ENCODE data around the gene SLC26A9.

The SLC26A9 gene

DNA sequence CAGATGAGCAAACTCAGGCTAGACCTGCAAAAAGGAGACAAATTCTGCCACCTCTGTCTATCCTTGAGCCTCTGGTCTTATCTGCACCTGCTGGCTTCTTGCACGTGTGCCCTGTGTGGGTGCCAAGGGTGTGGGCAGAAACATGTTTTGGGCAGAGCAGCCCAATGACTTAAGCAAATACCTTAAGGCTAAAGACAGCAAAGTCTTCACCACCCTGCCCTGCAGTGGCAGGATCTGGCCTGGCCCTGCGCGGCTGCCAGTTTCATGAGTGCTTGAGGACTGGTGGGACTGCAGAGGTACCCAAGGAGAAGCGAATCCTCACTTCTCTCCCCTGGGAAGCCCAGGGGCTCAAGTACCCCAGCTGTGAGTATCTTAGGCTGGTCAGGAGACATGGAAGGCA lies 3.8 kb upstream of the SLC26A9 start:
- Histone ChIP-seq H3K27me3 (ENCODE audit: insufficient read depth, poor library complexity, severe bottlenecking) (peaks cover 9% of the 10 kb centered on the region), H3K4me3 (replicated peaks; ENCODE audit: insufficient read depth, low read length) (no peak overlapping the region), H3K27ac (replicated peaks) (no peak overlapping the region)
- TF ChIP-seq, protein P1, sequence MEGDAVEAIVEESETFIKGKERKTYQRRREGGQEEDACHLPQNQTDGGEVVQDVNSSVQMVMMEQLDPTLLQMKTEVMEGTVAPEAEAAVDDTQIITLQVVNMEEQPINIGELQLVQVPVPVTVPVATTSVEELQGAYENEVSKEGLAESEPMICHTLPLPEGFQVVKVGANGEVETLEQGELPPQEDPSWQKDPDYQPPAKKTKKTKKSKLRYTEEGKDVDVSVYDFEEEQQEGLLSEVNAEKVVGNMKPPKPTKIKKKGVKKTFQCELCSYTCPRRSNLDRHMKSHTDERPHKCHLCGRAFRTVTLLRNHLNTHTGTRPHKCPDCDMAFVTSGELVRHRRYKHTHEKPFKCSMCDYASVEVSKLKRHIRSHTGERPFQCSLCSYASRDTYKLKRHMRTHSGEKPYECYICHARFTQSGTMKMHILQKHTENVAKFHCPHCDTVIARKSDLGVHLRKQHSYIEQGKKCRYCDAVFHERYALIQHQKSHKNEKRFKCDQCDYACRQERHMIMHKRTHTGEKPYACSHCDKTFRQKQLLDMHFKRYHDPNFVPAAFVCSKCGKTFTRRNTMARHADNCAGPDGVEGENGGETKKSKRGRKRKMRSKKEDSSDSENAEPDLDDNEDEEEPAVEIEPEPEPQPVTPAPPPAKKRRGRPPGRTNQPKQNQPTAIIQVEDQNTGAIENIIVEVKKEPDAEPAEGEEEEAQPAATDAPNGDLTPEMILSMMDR (IDR thresholded peaks at IDR 0.05; ENCODE audit: insufficient read depth, low read length): no peak
- TF ChIP-seq GABPA (IDR thresholded peaks at IDR 0.05; ENCODE audit: low read depth): no peak
- TF ChIP-seq, protein P2, sequence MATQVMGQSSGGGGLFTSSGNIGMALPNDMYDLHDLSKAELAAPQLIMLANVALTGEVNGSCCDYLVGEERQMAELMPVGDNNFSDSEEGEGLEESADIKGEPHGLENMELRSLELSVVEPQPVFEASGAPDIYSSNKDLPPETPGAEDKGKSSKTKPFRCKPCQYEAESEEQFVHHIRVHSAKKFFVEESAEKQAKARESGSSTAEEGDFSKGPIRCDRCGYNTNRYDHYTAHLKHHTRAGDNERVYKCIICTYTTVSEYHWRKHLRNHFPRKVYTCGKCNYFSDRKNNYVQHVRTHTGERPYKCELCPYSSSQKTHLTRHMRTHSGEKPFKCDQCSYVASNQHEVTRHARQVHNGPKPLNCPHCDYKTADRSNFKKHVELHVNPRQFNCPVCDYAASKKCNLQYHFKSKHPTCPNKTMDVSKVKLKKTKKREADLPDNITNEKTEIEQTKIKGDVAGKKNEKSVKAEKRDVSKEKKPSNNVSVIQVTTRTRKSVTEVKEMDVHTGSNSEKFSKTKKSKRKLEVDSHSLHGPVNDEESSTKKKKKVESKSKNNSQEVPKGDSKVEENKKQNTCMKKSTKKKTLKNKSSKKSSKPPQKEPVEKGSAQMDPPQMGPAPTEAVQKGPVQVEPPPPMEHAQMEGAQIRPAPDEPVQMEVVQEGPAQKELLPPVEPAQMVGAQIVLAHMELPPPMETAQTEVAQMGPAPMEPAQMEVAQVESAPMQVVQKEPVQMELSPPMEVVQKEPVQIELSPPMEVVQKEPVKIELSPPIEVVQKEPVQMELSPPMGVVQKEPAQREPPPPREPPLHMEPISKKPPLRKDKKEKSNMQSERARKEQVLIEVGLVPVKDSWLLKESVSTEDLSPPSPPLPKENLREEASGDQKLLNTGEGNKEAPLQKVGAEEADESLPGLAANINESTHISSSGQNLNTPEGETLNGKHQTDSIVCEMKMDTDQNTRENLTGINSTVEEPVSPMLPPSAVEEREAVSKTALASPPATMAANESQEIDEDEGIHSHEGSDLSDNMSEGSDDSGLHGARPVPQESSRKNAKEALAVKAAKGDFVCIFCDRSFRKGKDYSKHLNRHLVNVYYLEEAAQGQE (IDR thresholded peaks at IDR 0.05; ENCODE audit: insufficient replicate concordance, low read depth): no peak
- no peak for DNase-seq (ENCODE audit: low read depth in 1 of 2, low spot score in 1 of 2)

DNA sequence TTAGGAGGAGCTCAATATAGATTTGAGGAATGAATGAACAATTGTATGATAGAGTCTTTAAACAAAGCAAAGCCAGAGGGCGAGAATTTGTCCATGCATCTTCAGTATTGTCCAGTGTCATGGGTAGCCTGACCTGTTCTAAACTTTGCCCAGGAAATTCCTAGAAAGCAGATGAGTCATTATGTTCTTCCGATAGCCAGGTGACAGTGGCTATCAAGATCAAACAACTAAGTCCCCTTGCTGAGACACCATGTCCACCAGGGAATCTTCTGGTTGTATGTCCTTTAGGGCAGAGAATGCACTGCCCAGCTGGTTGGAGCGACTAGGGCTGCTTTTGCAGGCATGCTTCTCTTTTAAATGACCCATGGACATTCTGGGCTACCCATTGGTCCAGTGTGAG lies 1.8 kb upstream of the SLC26A9 start:
- no peak for DNase-seq (ENCODE audit: low read depth in 1 of 2, low spot score in 1 of 2)
- peaks cover 9% of the 10 kb centered on the region for H3K27me3 ChIP-seq (ENCODE audit: insufficient read depth, poor library complexity, severe bottlenecking)
- TF ChIP-seq, protein P2 (IDR thresholded peaks at IDR 0.05; ENCODE audit: insufficient replicate concordance, low read depth): no peak
- TF ChIP-seq POLR2AphosphoS5 (IDR thresholded peaks at IDR 0.05; ENCODE audit: low read depth) (no peak), GABPA (IDR thresholded peaks at IDR 0.05; ENCODE audit: low read depth) (no peak), SPI1 (IDR thresholded peaks at IDR 0.05; ENCODE audit: borderline replicate concordance, low read depth) (no peak)
- TF ChIP-seq, protein P1 (IDR thresholded peaks at IDR 0.05; ENCODE audit: insufficient read depth, low read length): no peak

DNA sequence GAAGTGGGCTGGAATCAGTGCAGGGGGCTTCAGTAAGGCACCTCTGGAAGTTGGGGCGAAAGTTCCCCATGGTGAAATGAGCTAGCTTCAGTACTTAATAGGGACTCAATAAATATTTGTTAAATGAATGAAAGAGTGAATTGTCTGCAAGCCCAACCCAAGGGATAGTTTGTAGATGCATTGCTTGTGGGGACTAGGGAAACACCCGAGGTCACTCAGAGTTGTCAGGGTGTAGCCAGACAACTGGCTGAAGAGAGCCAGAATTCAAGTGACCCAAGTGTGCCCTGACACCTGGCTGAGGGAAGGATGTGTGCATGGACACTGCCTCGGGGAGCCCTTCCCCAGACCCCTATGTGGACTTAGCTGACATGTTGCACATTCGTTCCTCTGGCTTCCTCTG lies 1.3 kb upstream of the SLC26A9 start:
- Histone ChIP-seq H3K27ac (replicated peaks) (no peak overlapping the region), H3K27me3 (ENCODE audit: insufficient read depth, poor library complexity, severe bottlenecking) (peaks cover 9% of the 10 kb centered on the region), H3K4me3 (replicated peaks; ENCODE audit: insufficient read depth, low read length) (no peak overlapping the region)
- no peak for DNase-seq (ENCODE audit: low read depth in 1 of 2, low spot score in 1 of 2)
- TF ChIP-seq GABPA (IDR thresholded peaks at IDR 0.05; ENCODE audit: low read depth) (no peak), SPI1 (IDR thresholded peaks at IDR 0.05; ENCODE audit: borderline replicate concordance, low read depth) (no peak), POLR2AphosphoS5 (IDR thresholded peaks at IDR 0.05; ENCODE audit: low read depth) (no peak)
- TF ChIP-seq, protein P1 (IDR thresholded peaks at IDR 0.05; ENCODE audit: insufficient read depth, low read length): no peak
- TF ChIP-seq, protein P2 (IDR thresholded peaks at IDR 0.05; ENCODE audit: insufficient replicate concordance, low read depth): no peak

More for the DNA sequence above, 1.8 kb upstream of the SLC26A9 start:
- no peak overlapping the region for H3K27ac ChIP-seq (replicated peaks)
- H3K4me3 ChIP-seq (replicated peaks; ENCODE audit: insufficient read depth, low read length): no peak overlapping the region

Data from HL-60 (cell line).